Fibroblast of lung (primary cell): ENCODE measurements around the gene GALNT17. TPM values are rescaled to one million over a fixed set of nuclear protein-coding genes. Genes with fewer than 3 reads are reported as not detected.

Experiments
- DNase-seq, 2 donors: peaks; one replicate each; pipeline versions ENCODE4 v3.0.0 to v3.0.0-alpha.2; 2010; ENCODE audit warnings: low read depth in 2 of 2
- H2AFZ ChIP-seq: 2 replicates; pipeline ENCODE4 v1.5.1; 2012; ENCODE audit warnings: low read length, control low read depth, inconsistent platforms
- H3K27ac ChIP-seq: 2 replicates; pipeline ENCODE4 v1.5.1; 2011; ENCODE audit warnings: low read length, control low read depth; ENCODE audit not compliant: insufficient read depth
- H3K27me3 ChIP-seq: 2 replicates; pipeline ENCODE4 v1.5.1; 2011; ENCODE audit warnings: mild to moderate bottlenecking, low read length; ENCODE audit not compliant: control insufficient read depth, insufficient read depth
- H3K36me3 ChIP-seq: 2 replicates; pipeline ENCODE4 v1.5.1; 2011; ENCODE audit warnings: low read length; ENCODE audit not compliant: control insufficient read depth, insufficient read depth
- H3K4me1 ChIP-seq: 2 replicates; pipeline ENCODE4 v1.5.1; 2011; ENCODE audit warnings: low read length; ENCODE audit not compliant: control insufficient read depth, insufficient read depth; ENCODE audit errors: extremely low read depth
- H3K4me2 ChIP-seq: 2 replicates; pipeline ENCODE4 v1.5.1; 2011; ENCODE audit warnings: low read length, control low read depth; ENCODE audit not compliant: insufficient read depth; ENCODE audit errors: extremely low read depth
- H3K4me3 ChIP-seq, 4 experiments: fragments of 200-600 bp in 1 of 4; sonication (generic) in 1 of 4; replicated peaks in 1 of 4; 2 replicates each; pipeline ENCODE4 v1.5.1; 2011 to 2016; ENCODE audit warnings: low read length in 4 of 4, low read depth in 3 of 4, mild to moderate bottlenecking in 3 of 4, control low read depth in 2 of 4, inconsistent platforms in 1 of 4, mixed read lengths in 1 of 4; ENCODE audit not compliant: insufficient read depth in 1 of 4; ENCODE audit errors: control extremely low read depth in 1 of 4
- H3K79me2 ChIP-seq: 2 replicates; pipeline ENCODE4 v1.5.1; 2012; ENCODE audit warnings: mild to moderate bottlenecking, low read length, inconsistent platforms; ENCODE audit not compliant: control insufficient read depth, insufficient read depth
- H3K9ac ChIP-seq: 2 replicates; pipeline ENCODE4 v1.5.1; 2011; ENCODE audit warnings: mild to moderate bottlenecking, low read length, control low read depth; ENCODE audit not compliant: insufficient read depth
- H3K9me3 ChIP-seq: 2 replicates; pipeline ENCODE4 v1.5.1; 2012; ENCODE audit warnings: low read depth, low read length; ENCODE audit not compliant: control insufficient read depth, insufficient read depth
- H4K20me1 ChIP-seq: 2 replicates; pipeline ENCODE4 v1.5.1; 2011; ENCODE audit warnings: low read length; ENCODE audit not compliant: control insufficient read depth, insufficient read depth; ENCODE audit errors: extremely low read depth
- EZH2 ChIP-seq: IDR thresholded peaks from 2 replicates; pipeline ENCODE4 v1.5.1; 2012; ENCODE audit warnings: low read length, control low read depth, mild to moderate bottlenecking; ENCODE audit errors: missing control alignments
- polyA plus RNA-seq, 2 donors: library from polyadenylated mRNA; depleted of rRNA in 1 of 2; stranded (reverse) in 1 of 2; unstranded in 1 of 2; fragments of >200 nt; gene quantifications; 2 replicates each; pipeline ENCODE4 v1.2.1, GENCODE V29; 2011 to 2012; ENCODE audit warnings: missing spikeins in 1 of 2
- total RNA-seq: library from RNA; depleted of rRNA; stranded (reverse); fragments of >200 nt; gene quantifications from 2 replicates; pipeline ENCODE4 v1.2.1, GENCODE V29; 2014
- TF ChIP-seq, protein P1 (sequence below), 2 donors: IDR thresholded peaks in 1 of 2; conservative IDR thresholded peaks in 1 of 2; 1 replicate in 1 of 2; 2 replicates in 1 of 2; pipeline ENCODE4 v1.5.1; 2011 to 2012; ENCODE audit warnings: low read length in 2 of 2, control low read depth in 1 of 2, inconsistent platforms in 1 of 2, low read depth in 1 of 2, mild to moderate bottlenecking in 1 of 2

The GALNT17 gene
- total and polyA plus RNA-seq, 2 donors (not counting 1 experiment from before 2014, with no cell fraction given): under 0.01 TPM; not detected in 1

- Histone ChIP-seq H3K9ac (no peak overlapping the region), H3K36me3 (no peaks in the 10 kb centered on the region), H3K4me3 (no peak overlapping the region), H4K20me1 (no peaks in the 10 kb centered on the region), H3K27ac (no peak overlapping the region), H3K27me3 (no peaks in the 10 kb centered on the region), H3K4me2 (no peak overlapping the region), H3K9me3 (no peaks in the 10 kb centered on the region), H3K4me1 (no peaks in the 10 kb centered on the region), H2AFZ (no peak overlapping the region), H3K79me2 (no peaks in the 10 kb centered on the region)
- DNase-seq: no peak
- TF ChIP-seq, protein P1, sequence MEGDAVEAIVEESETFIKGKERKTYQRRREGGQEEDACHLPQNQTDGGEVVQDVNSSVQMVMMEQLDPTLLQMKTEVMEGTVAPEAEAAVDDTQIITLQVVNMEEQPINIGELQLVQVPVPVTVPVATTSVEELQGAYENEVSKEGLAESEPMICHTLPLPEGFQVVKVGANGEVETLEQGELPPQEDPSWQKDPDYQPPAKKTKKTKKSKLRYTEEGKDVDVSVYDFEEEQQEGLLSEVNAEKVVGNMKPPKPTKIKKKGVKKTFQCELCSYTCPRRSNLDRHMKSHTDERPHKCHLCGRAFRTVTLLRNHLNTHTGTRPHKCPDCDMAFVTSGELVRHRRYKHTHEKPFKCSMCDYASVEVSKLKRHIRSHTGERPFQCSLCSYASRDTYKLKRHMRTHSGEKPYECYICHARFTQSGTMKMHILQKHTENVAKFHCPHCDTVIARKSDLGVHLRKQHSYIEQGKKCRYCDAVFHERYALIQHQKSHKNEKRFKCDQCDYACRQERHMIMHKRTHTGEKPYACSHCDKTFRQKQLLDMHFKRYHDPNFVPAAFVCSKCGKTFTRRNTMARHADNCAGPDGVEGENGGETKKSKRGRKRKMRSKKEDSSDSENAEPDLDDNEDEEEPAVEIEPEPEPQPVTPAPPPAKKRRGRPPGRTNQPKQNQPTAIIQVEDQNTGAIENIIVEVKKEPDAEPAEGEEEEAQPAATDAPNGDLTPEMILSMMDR (conservative IDR thresholded peaks at IDR 0.05 in 1 of 2, IDR thresholded peaks at IDR 0.05 in 1 of 2; ENCODE audit: low read depth in 1 of 2, low read length in 2 of 2): no peak
- no peak for TF ChIP-seq EZH2
These were observed 321.7 kb downstream of the GALNT17 start for GRCh38 chr7:71453630-71454029.

GRCh38 chr7:71454981-71455380, 323.0 kb downstream of the GALNT17 start:
- H3K9ac ChIP-seq: no peak overlapping the region
- H3K79me2 ChIP-seq: no peaks in the 10 kb centered on the region
- TF ChIP-seq, protein P1 (conservative IDR thresholded peaks at IDR 0.05 in 1 of 2, IDR thresholded peaks at IDR 0.05 in 1 of 2; ENCODE audit: low read depth in 1 of 2, low read length in 2 of 2): no peak
- no peak for TF ChIP-seq EZH2
- H3K36me3 ChIP-seq: no peaks in the 10 kb centered on the region
- no peaks in the 10 kb centered on the region for H3K4me1 ChIP-seq
- H4K20me1 ChIP-seq: no peaks in the 10 kb centered on the region
- H3K27me3 ChIP-seq: no peaks in the 10 kb centered on the region
- H2AFZ ChIP-seq: no peak overlapping the region
- H3K4me3 ChIP-seq: no peak overlapping the region
- no peak overlapping the region for H3K27ac ChIP-seq
- DNase-seq: no peak
- no peaks in the 10 kb centered on the region for H3K9me3 ChIP-seq
- no peak overlapping the region for H3K4me2 ChIP-seq

GRCh38 chr7:71457021-71457420, 325.1 kb downstream of the GALNT17 start:
- H3K27ac ChIP-seq: no peak overlapping the region
- DNase-seq: no peak
- H3K36me3 ChIP-seq: no peaks in the 10 kb centered on the region
- H3K27me3 ChIP-seq: no peaks in the 10 kb centered on the region
- H3K4me3 ChIP-seq: no peak overlapping the region
- TF ChIP-seq EZH2: no peak
- no peaks in the 10 kb centered on the region for H3K79me2 ChIP-seq
- H3K4me2 ChIP-seq: no peak overlapping the region
- H3K4me1 ChIP-seq: no peaks in the 10 kb centered on the region
- H3K9me3 ChIP-seq: no peaks in the 10 kb centered on the region
- no peak overlapping the region for H2AFZ ChIP-seq
- H4K20me1 ChIP-seq: no peaks in the 10 kb centered on the region
- no peak overlapping the region for H3K9ac ChIP-seq
